DMS114 treated with DMSO at 0.1 percent for 48 hours (cell line): ENCODE results near the gene TARS3.

Experiments
- DNase-seq: peaks from one replicate; lab custom pipeline; 2025; ENCODE audit not compliant: unreplicated experiment; lab: John Stamatoyannopoulos, UW

The TARS3 gene

DNA sequence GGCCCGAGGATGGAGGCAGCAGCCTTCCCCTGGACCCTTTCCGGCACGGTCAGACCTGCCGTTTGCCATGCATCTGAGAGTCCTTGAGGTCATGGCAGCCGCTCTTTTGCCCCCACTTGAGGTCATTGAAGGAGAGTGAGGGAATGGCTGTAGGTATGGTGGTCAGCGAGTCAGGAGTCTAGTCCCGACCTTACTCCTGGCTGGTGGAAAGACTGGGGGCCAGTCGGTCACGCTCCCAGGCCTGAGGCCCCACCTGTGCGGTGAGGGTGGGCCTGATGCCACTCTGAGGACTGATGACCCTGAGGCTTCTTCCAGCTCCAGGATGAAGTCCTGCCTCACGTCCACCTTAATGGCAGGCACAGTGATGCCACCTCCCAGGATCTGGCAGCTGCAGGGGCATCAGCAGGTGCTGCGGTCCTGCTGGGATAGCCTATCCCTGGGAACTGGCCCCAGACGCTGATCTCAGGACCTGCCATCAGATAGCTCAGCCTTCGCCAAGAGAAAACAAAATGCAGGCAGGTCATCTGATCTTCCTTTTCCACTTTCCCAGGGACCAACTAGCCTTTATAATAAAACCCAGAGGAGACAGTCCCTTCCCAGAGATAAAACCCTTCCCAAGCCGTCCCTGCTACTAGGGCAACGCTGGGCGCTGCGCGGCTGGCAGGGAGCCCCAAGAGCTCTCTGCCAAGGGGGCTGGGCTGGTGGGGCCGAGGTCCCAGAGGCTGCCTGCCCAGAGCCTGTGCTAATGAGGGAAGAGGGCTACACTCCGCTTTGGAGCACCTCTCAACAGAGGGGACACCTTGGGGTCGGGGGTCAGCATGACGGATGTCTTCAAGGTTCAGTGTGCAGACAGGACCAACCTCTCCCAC, 114.3 kb downstream of the TARS3 start:
- no peak for DNase-seq

DNA sequence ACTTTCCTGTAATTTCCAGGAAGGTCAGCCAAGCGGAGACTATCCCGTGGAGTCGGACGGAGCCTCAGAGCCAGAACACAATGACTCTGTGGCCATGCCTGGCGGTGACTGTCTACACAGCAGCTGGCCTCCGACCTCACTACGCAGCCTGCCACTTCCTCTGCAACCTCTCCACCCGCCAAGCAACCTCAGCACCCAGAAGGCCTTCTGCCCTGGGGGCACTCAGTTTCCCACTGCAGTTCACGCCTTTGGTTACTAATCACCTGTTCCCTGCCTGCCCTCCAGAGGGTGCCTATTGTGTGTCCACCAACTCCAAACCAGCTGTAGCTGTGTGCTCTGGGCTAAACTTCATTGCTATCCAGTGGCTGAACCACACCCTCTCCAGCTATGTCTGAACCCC, 116.1 kb downstream of the TARS3 start:
- no peak for DNase-seq

DNA sequence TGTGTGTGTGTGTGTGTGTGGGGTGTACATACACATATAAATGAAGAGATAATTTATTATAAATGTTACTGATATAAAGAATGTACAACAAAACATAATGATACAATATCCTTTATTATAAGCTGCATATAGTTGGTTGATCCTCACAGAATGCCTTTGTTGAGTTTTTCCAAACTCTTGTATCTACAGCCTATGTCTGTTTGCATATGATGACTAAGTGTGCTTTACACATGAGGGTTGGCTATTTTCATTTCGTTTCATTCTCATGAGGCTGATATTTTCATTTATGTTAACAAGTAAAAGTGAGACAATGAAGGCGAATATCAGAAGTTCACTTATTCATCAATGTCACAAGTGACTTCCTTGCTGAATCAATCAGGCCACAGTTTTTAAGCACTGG, 117.2 kb downstream of the TARS3 start:
- DNase-seq = no peak

DNA sequence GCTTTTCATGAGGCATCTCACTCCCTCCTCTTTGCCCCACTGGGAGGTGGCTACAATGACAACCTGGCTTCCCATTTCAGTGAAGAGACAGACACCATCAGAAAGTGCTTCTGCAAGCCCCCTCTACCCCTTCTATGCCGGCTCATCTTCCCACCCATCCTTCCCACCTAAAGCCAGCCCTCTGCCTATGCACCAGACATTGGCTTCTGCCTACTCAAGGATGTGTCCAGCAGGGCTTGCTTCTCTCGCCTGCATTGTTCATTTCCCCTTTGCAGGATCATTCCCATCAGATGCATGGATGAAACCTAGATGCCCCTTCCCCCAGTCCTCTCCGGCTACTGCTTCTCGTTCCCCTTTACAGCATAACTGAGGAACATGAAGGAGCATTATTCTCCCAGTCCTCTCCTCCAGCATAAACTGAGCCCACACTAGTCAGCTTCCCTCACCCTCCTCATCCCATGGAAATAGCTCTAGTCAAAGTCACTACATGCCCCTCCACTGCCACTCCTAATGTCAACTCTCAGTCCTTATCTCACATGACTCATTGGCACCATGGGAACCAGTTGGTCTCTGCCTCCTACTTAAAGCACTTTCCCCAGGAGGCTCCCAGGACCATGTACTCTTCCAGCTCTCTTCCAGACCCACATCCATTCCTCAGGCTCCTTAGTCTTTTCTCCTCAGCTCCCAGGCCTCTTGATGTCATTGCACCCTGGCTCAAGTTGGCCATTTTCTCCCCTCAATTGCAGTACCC, 120.0 kb downstream of the TARS3 start:
- DNase-seq = no peak
